CMK (cell line): ENCODE results near the gene MGAT4B.

Source experiments
- DNase-seq: peaks from one replicate; pipeline ENCODE4 v3.0.0-alpha.2; 2010; ENCODE audit warnings: low read depth

Gene MGAT4B

DNA sequence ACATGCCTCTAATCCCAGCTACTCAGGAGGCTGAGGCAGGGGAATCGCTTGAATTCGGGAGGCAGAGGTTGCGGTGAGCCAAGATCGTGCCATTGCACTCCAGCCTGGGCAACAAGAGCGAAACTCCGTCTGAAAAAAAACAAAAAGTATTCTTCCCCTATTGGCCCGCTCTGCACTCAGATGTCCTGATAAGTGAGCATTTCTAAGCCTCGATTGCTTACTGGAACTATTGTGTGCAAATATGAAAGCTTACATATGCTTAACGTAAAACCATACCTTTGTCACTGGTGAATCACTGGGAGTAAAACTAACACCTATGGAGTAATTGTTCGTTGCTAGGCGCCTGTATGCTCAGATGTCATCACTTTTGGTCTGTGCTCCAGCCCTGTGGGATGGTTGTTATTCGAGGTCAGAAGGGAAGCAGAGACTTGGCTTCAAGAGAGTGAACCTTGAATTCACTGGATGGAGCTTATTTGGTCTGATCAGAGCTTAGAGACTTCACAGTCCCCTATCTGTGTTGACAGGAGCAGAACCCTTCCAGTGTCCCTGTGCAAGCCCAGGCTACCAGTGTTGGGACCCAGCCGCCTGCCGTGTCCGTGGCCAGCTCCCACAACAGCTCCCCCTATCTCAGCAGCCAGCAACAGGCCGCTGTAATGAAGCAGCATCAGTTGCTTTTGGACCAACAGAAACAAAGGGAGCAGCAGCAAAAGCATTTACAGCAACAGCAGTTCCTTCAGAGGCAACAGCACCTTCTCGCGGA, 38.2 kb downstream of the MGAT4B start:
- no peak for DNase-seq

DNA sequence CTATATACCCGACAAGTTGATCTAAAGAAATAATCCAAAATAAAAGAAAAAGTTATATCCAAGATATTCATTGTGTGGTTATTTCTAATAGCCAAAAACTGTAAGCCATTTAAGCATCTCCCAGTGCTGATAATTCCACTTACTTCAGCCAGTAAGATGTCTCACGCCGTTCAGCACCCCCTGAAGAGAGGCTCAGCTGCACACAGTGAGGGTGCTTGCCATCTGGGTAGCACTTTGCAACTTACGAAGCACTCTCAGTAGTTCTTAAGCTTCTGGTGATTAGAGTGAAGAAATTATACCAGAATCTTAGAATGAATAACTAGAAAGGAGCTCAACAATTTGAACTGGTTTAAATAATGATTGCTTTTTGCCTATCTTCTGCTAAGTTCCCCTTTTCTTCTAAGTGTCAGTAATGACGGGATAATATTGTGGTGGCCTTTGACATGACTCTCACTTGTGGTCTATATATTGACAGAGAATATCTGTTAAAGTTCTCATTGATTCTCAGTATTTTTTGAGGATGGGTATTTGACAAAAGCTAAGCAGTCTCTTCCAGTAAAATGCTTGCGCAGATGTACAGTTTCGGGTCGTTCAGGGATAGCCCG, 39.1 kb downstream of the MGAT4B start:
- DNase-seq = no peak

DNA sequence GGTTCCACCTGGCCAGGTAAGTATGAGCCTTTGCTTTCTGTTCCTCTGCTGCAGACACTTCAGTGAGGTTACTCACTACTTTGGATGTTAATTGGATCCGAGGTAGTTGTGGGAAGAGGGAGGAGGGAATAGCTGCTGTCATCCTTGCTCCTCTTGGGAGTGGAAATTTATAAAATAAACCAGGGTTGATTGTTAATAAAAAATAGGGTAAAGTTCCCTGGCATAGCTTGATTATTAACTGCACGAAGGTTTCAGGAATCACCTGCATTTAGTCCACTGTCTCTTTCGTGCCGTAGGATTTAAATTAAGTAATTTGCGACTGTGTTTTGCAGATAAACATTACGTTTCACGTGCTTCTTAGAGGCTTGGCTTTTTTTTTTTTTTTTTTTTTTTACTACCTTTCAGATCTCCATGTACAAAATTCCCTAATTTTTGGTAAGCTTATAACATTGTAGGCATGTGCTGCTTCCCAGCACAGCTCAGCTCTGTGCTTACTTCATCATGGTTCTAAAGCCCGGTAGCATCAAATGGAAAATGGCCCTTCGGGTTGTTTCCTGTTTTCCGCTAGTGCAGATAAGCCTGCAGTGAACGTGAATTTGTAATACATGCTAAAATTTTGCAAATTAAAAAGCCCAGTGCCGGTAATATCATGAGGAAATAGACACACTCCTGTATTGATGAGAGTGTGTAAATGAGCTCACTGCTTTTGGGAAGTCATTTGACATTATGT, 39.8 kb downstream of the MGAT4B start:
- DNase-seq = no peak

DNA sequence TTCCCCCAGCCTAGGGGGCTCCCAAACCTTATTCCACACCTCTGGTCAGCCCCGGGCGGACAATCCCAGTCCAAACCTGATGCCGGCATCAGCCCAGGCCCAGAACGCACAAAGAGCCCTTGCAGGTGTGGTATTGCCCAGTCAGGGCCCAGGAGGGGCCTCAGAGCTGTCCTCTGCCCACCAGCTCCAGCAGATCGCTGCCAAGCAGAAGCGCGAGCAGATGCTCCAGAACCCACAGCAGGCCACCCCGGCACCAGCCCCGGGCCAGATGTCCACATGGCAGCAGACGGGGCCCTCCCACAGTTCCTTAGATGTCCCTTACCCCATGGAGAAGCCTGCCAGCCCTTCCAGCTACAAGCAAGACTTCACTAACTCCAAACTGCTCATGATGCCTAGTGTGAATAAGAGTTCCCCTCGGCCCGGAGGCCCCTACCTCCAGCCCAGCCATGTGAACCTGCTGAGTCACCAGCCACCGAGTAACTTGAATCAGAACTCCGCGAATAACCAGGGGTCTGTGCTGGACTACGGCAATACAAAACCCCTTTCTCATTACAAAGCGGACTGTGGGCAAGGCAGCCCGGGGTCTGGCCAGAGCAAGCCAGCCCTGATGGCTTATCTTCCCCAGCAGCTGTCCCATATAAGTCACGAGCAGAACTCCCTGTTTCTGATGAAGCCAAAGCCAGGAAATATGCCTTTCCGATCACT, 40.5 kb downstream of the MGAT4B start:
- no peak for DNase-seq

DNA sequence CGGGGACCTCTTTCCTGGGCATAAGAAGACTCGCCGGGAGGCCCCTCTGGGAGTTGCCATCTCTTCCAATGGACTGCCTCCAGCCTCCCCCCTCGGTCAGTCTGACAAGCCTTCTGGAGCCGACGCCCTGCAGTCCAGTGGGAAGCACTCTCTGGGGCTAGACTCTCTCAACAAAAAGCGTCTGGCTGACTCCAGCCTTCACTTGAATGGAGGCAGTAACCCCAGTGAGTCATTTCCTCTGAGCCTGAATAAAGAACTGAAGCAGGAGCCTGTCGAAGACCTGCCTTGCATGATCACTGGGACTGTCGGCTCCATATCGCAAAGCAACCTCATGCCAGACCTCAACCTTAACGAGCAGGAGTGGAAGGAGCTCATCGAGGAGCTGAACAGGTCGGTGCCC, 41.3 kb downstream of the MGAT4B start:
- DNase-seq = no peak

DNA sequence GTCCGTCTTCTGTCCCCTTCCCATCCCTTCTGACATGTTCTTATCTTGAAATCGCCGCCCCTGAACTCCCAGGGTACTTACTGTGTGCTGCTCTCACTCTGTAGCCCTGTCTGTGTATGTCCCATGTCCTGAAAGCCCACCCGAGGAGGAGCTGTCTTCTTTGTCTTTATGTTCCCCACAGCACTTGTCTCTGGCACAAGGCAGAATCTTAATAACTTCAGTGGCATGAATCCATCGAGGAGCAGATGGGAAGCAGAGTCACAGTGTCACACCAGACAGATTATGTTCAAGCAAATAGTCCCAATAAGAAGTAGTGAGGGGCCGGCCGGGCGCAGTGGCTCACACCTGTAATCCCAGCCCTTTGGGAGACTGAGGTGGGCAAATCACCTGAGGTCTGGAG, 42.6 kb downstream of the MGAT4B start:
- DNase-seq = no peak

DNA sequence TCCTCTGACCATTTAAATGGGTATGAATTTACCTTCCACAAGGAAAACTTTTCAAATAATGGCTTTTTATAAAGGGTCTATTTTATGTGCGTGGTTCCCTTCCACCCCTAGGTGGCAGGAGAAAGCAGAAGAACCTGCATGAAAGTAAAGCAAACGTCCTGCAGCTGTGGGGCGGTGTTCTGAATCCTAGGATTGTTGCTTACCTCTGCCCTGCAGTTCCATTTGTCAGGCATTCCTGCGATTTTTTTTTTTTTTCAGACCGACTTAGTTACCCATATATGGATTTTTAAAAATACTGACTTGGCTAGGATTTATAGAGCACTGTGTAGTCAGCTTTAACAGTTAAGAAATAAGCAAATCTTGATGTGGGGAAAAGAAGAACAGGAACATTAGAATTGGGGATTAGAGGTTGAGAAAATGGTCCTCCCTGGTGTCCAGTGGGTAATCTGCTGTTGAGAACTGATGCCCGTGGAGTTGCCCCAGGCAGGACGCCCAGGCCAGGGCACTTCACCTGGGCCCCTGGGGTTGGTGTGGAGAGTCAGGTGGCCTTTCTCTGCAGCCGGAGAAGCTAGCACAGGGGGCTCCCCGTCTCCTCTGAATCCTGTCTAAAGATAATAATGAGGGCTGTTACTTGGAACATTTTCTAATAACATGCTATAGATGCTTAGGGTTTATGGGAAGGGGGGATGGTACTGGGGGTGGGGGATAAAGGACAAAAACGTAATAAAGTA, 43.3 kb downstream of the MGAT4B start:
- DNase-seq = peak; percentile 54

DNA sequence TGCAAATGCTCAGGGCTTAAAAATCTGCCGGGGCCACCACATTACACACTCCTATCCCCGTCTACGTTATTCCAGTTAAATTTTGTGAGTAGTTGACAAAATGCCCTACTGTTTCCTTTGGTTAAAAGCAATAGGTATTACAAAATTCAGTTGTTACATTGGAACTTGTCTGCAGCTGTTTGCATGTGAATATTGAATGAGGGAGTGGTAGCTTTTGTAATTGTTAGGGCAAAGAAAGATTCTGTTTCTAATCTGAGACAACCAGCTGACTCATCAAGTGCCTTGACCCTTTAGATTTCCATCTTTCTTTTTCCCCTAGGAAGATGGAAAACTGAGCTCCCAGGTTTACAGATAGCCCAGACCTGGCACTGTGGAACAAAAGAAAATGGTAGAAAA, 43.9 kb downstream of the MGAT4B start:
- no peak for DNase-seq

DNA sequence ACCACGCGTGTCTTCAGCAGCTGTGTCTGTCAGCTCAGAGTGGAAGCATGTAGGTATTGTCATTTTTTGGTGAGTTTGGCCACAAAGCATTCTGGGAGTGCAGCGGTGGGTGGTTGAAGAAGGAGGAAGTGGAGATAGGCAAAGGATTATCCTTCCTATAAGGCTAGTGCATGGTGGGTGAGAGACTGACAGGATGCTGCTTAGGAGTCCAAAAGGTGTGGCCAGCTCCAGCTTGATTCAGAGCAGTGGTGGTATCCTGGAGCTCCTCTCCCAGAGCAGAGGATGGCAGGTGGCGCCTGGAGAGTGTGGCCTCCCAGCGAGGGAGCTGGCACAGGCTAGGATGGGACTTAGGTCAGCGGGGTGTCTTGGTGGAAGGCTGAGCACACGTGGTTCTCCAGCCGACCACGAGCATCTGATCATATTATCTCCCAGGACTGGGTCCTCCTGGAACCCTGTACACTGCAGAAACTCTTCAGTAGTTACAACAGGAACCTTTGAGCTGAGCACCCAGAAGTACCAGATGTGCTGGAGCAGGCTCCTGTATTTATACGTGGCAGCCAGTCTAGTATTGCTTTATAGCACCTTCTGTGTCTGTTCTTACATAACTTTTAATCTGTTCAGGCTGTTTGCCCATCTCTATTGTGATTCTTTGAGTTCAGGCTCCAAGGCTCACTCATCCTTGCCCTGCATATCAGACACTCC, 44.4 kb downstream of the MGAT4B start:
- DNase-seq = peak; percentile 58

DNA sequence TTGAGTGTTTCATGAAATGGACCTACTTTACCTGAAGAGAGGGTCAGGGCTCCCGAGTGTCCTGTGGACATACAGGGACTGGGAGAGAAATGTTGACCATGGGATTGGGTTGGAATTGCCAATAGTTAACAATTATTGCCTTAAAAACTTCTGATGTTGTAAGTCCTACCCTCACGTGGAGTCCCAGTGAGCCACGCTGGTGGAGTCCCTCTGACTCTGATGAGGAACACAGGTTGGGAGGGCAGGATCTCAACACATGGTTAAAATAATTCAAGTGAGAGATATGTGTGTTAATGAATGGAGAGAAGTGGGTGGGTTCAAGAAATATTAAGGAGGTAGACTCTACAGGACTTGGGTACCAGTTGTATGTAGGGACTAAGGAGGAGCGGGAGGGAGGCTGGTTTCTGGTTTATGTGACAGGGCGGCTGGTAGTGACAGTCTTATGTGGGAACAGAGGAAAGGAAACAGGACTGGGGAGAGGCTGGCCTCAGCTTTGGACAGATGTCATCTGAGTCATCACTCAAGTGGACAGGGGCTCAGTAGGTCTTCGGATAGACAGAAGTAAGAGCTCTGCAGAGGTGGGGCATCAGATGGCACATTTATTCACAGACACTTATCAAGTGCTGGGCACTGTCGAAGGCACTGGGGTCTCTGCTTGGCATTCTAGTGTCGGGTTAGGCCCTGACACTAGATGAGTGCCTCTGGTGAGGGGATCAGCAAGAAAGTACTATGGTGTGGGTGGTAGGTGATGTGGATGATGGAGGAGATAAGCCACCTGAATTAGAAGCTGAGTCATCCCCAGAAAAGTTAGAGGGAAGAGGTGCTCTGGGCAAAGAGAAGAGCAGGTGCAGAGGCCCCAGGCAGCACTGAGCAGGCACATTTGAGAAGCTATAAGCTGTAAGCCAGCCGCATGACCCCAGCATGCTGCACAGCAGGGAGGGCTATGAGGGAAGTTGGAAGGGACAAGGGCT, 46.8 kb downstream of the MGAT4B start:
- no peak for DNase-seq

DNA sequence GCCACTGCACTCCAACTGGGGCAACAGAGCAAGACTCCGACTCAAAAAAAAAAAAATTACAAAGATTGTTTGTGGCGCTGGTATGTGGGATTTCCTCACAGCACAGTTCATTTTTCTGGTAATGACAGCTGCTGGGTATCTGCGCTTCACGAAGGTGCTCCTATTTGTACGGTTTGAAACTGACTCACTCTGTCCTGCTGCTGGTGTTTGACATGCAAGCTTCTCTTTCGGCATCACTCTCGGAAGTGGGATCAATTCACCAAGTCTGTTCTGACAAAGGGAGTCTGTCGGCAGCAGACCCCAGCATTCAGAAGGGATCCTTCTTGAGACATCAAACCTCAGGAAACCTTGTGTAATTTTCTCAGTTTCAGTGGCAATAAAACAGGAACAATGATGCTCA, 47.7 kb downstream of the MGAT4B start:
- DNase-seq = no peak

DNA sequence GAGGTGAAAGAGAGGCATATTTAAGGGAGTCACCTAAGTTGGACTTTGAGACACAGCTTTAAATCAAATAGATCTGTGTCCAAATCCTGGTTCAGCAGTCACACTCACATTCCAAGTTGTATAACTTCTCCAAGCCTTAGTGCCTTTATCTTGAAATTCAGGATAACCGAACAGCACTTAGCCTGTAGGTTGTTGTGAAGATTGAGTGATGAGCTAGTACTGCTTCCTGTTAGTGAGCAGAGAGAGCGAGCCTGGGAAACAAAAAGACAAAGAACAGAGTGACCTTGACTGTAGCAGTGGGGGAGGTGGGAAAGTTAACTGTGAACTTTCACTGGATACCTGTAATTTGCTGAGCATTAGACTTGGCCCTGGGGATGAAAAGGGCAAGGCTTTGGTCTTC, 51.6 kb downstream of the MGAT4B start:
- DNase-seq = no peak

DNA sequence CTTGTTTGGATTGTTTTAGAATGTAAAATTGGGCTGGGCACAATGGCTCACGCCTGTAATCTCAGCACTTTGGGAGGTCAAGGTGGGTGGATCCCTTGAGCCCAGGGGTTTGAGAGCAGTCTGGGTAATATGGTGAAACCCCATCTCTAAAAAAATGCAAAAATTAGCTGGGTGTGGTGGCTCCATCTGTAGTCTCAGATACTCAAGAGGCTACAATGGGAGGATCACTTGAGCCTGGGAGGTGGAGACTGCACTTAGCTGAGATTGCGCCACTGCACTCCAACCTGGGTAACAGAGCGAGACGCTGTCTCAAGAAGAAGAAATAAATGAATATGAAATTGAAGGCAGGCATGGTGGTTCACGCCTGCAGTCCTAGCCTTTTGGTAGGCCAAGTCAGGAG, 52.7 kb downstream of the MGAT4B start:
- no peak for DNase-seq

DNA sequence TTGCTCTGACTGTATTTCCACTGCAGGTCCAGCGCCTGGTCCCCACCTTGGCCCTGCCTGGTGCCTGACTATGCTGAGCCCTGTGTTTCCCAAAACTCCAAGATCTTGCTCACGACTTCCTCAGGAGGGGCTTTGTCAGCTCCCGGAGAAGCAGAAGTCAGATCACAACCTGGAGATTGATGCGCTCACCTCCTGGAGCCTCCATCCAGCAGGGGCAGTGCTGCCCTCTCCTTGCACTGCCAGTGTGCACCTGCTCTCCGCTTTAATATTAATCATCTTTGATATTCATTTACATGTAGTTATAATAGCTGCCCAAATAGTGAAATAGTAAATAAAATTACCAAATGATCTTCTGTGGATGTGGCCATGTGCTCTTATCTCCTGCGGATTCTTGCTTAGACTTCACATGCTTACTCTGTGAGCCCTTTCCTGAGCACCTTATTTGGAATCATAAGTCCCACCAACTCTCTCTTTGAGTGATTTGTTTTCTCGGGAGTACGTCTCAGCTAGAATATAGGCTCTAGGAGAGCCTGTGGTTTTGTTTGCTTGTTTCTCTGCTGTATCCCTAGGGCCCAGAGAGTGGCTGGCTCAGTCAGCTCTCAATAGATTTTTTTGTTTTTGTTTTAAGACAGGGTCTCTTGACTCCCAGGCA, 56.7 kb downstream of the MGAT4B start:
- DNase-seq = no peak

DNA sequence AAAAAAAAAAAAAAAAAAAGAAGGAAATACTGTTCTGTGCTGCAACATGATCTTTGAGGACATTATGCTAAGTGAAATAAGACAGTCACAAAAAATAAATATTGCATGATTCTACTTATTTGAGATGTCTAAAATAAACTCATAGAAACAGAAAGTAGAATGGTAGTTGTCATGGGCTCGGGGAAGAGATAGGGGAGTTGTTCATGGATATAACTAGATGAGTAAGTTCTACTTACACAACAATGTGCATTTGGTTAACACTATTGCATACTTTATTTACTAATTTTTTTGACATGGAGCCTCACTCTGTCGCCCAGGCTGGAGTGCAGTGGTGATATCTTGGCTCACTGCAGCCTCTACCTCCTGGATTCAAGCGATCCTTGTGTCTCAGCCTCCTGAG, 58.9 kb downstream of the MGAT4B start:
- no peak for DNase-seq
